HG03354 (cell line): Measurements from ENCODE around the gene CHAF1B.
"Not testable (repeated sequence)": the region's sequence is repeated elsewhere in the genome, so short reads cannot be mapped to it uniquely, and the experiment has no call there.

Experiments
- ATAC-seq: cut with Tn5 transposase; IDR thresholded peaks from one replicate; pipeline ENCODE4 v1.9.1; 2021; ENCODE audit warnings: mild to moderate bottlenecking; ENCODE audit not compliant: unreplicated experiment, poor library complexity, severe bottlenecking

The CHAF1B gene

GRCh38 chr21:36385233-36386030, at the start of gene CHAF1B:
CHAF1B (plus strand) TSS chr21:36385392; CDS start chr21:36386137, 745 bp downstream.
- ATAC-seq = peak; percentile 89

GRCh38 chr21:36337099-36337509, 48.1 kb upstream of the CHAF1B start:
- ATAC-seq = no peak

- ATAC-seq = no peak
These were observed 46.2 kb upstream of the CHAF1B start for GRCh38 chr21:36338975-36339374.

- ATAC-seq = not testable (repeated sequence)
These were observed 42.6 kb upstream of the CHAF1B start for GRCh38 chr21:36342581-36342980.

- no peak for ATAC-seq
These were observed 40.3 kb upstream of the CHAF1B start for GRCh38 chr21:36344931-36345330.

GRCh38 chr21:36347278-36347961, 37.8 kb upstream of the CHAF1B start:
- ATAC-seq = no peak

- ATAC-seq = no peak
These were observed 37.2 kb upstream of the CHAF1B start for GRCh38 chr21:36347962-36348328.

- ATAC-seq = no peak
These were observed 35.9 kb upstream of the CHAF1B start for GRCh38 chr21:36349315-36349714.

- no peak for ATAC-seq
These were observed 34.8 kb upstream of the CHAF1B start for GRCh38 chr21:36350282-36350910.

- ATAC-seq = no peak
These were observed 30.1 kb upstream of the CHAF1B start for GRCh38 chr21:36354918-36355680.

GRCh38 chr21:36355868-36356267, 29.3 kb upstream of the CHAF1B start:
- no peak for ATAC-seq

- ATAC-seq = no peak
These were observed 26.0 kb upstream of the CHAF1B start for GRCh38 chr21:36359185-36359584.

GRCh38 chr21:36369064-36369685, 16.0 kb upstream of the CHAF1B start:
- ATAC-seq = no peak

- ATAC-seq = no peak
These were observed 9.2 kb upstream of the CHAF1B start for GRCh38 chr21:36375994-36376393.

- no peak for ATAC-seq
These were observed 7.8 kb upstream of the CHAF1B start for GRCh38 chr21:36377391-36377842.

GRCh38 chr21:36379251-36379650, 5.9 kb upstream of the CHAF1B start:
- no peak for ATAC-seq

- no peak for ATAC-seq
These were observed 3.2 kb upstream of the CHAF1B start for GRCh38 chr21:36381841-36382589.

- not testable (repeated sequence) for ATAC-seq
These were observed 2.5 kb upstream of the CHAF1B start for GRCh38 chr21:36382722-36383121.

GRCh38 chr21:36384885-36385232, 333 bp upstream of the CHAF1B start:
- peak; percentile 21 for ATAC-seq
